GM19468 (cell line): Measurements from ENCODE around the gene AK4.
"Not testable (repeated sequence)": the region's sequence is repeated elsewhere in the genome, so short reads cannot be mapped to it uniquely, and the experiment has no call there.

ENCODE experiments used
- ATAC-seq: cut with Tn5 transposase; IDR thresholded peaks from one replicate; pipeline ENCODE4 v1.9.1; 2021; ENCODE audit warnings: mild to moderate bottlenecking, moderate library complexity, moderate number of reproducible peaks; ENCODE audit not compliant: unreplicated experiment; ENCODE audit errors: extremely low read depth

Gene AK4

GRCh38 chr1:65149351-65150107, 1.5 kb downstream of the AK4 start:
- no peak for ATAC-seq

GRCh38 chr1:65150108-65150463, 2.1 kb downstream of the AK4 start:
- ATAC-seq: no peak

GRCh38 chr1:65150583-65151263, 2.7 kb downstream of the AK4 start:
- no peak for ATAC-seq

- ATAC-seq: no peak
Observed at GRCh38 chr1:65151641-65152040, 3.6 kb downstream of the AK4 start.

- ATAC-seq: no peak
Observed at GRCh38 chr1:65153635-65154034, 5.6 kb downstream of the AK4 start.

GRCh38 chr1:65156910-65157545, 9.0 kb downstream of the AK4 start:
- ATAC-seq: no peak

GRCh38 chr1:65157546-65157941, 9.5 kb downstream of the AK4 start:
- ATAC-seq: no peak

GRCh38 chr1:65159291-65159688, 11.3 kb downstream of the AK4 start:
- ATAC-seq: not testable (repeated sequence)

GRCh38 chr1:65159801-65160523, 12.0 kb downstream of the AK4 start:
- ATAC-seq: no peak

GRCh38 chr1:65163201-65163805, 15.3 kb downstream of the AK4 start:
- no peak for ATAC-seq

- not testable (repeated sequence) for ATAC-seq
Observed at GRCh38 chr1:65164101-65164500, 16.1 kb downstream of the AK4 start.

- no peak for ATAC-seq
Observed at GRCh38 chr1:65164633-65165032, 16.6 kb downstream of the AK4 start.

- ATAC-seq: no peak
Observed at GRCh38 chr1:65165269-65165993, 17.4 kb downstream of the AK4 start.

- ATAC-seq: no peak
Observed at GRCh38 chr1:65166572-65167305, 18.7 kb downstream of the AK4 start.

GRCh38 chr1:65167586-65168242, 19.7 kb downstream of the AK4 start:
- no peak for ATAC-seq

- ATAC-seq: no peak
Observed at GRCh38 chr1:65168867-65169266, 20.9 kb downstream of the AK4 start.

- ATAC-seq: no peak
Observed at GRCh38 chr1:65170511-65171142, 22.6 kb downstream of the AK4 start.
